ENCODE measurements around the gene GDPD4.

DNA sequence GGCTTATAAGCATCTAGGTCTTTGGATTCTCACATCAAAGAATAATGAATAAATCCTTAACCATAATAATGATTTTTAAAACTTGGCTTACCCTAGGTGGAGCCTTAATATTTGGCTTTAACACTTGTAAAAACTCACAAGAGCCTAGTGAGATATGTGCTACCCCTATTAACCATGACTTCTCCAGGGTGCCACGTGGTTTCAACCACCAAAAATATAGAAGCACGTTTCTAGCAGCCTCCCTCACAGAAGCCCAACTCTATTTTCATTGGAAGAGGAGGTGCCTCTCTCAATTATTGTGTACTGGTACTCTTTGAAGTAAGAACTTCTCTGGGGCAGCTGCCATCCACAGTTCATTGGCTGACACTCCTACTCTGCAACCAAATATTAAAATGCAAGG lies 46.5 kb upstream of the GDPD4 start:
- TF ChIP-seq, protein P1, sequence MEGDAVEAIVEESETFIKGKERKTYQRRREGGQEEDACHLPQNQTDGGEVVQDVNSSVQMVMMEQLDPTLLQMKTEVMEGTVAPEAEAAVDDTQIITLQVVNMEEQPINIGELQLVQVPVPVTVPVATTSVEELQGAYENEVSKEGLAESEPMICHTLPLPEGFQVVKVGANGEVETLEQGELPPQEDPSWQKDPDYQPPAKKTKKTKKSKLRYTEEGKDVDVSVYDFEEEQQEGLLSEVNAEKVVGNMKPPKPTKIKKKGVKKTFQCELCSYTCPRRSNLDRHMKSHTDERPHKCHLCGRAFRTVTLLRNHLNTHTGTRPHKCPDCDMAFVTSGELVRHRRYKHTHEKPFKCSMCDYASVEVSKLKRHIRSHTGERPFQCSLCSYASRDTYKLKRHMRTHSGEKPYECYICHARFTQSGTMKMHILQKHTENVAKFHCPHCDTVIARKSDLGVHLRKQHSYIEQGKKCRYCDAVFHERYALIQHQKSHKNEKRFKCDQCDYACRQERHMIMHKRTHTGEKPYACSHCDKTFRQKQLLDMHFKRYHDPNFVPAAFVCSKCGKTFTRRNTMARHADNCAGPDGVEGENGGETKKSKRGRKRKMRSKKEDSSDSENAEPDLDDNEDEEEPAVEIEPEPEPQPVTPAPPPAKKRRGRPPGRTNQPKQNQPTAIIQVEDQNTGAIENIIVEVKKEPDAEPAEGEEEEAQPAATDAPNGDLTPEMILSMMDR (IDR thresholded peaks at IDR 0.05 in 4 of 5, conservative IDR thresholded peaks at IDR 0.05 in 1 of 5), result no peak
- TF ChIP-seq POLR2A (IDR thresholded peaks at IDR 0.05), result no peak
